ENCODE measurements around the gene PTPRK. TPM values are rescaled to one million over a fixed set of nuclear protein-coding genes. Genes with fewer than 3 reads are reported as not detected.

Gene PTPRK
- total and polyA plus RNA-seq, 10 of the 15 experiments (the other 5 are each of a cell fraction or from before 2014, with no cell fraction given) = 0.23 to 1.9 (median 0.55) TPM

DNA sequence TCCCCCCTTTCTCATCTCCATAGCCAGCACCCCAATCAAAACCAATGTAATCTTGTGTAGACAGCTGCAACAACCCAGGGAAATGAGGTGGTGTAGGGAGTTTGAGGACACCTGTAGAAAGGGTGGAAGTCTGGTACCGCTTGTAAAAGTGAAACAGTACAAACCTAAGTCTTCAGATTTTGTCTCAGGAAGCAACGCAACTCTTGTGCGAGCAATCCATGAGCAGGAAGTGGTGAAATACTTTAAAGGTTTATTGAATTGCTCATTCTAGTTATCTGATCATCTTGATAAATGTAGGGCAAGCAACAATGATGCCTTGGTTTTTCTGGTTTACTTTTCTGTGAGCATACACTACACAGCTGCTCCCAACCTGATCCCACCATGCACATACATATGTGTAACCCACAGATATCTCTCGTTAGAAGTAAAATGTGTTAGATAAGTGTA, 548.4 kb downstream of the PTPRK start:
- CTCF ChIA-PET = interaction anchor here (1.1 to 2.7 kb wide), 2 partner anchors 117 to 356 kb away, joined by 3 to 12 read pairs; no protein-coding TSS in a partner anchor
- Histone ChIP-seq H3K36me3 (ENCODE audit: control insufficient read depth in 2 of 2, insufficient read depth in 2 of 2, low read length in 1 of 2) (no peaks in the 10 kb centered on the region), H2AFZ (ENCODE audit: control insufficient read depth, low read depth, low read length) (no peak overlapping the region), H3K4me3 (no peak overlapping the region), H3K4me1 (ENCODE audit: control insufficient read depth, insufficient read depth, low read length) (no peaks in the 10 kb centered on the region), H4K20me1 (ENCODE audit: control insufficient read depth, insufficient read depth) (no peaks in the 10 kb centered on the region), H3K79me2 (ENCODE audit: control insufficient read depth, insufficient read depth, low read length) (no peaks in the 10 kb centered on the region), H3K9ac (ENCODE audit: control insufficient read depth, insufficient read depth, low read length) (no peak overlapping the region), H3K27me3 (replicated peaks in 1 of 2; ENCODE audit: control insufficient read depth in 2 of 2, insufficient read depth in 2 of 2, low read length in 1 of 2) (no peaks in the 10 kb centered on the region), H3K4me2 (ENCODE audit: control insufficient read depth, insufficient read depth) (no peak overlapping the region), H3K27ac (ENCODE audit: control insufficient read depth, insufficient read depth) (no peak overlapping the region), H3K9me3 (replicated peaks; ENCODE audit: control insufficient read depth, insufficient read depth, low read length) (no peaks in the 10 kb centered on the region)
- DNase-seq (ENCODE audit: low read depth, low spot score) (no peak), ATAC-seq (peak; percentile 78), FAIRE-seq (no peak)
- WGBS (ENCODE audit: insufficient coverage, insufficient replicate concordance, low lambda C conversion rate, missing lambda C conversion rate) = 19% methylated on average over 4 of the region's 4 CpGs
- in situ Hi-C loops (cut with MboI) = no loop called here
- SMC1A ChIA-PET (ENCODE audit: uncharacterized antibody, unreplicated experiment) = interaction anchor here (1.1 kb wide), 1 partner anchor 117 kb away, joined by 5 read pairs; no protein-coding TSS in a partner anchor
- RAD21 ChIA-PET (ENCODE audit: unreplicated experiment) = no interaction called here
- TF ChIP-seq YY1 (IDR thresholded peaks at IDR 0.05; ENCODE audit: low read depth, low read length) (no peak), RBBP5 (conservative IDR thresholded peaks at IDR 0.05) (no peak)
- POLR2A ChIA-PET = no interaction called here
- intact Hi-C loops (cut with micrococcal nuclease; ENCODE audit: unreplicated experiment) = no loop called here
- BruUV-seq (replicated peaks) = no TSS peak

DNA sequence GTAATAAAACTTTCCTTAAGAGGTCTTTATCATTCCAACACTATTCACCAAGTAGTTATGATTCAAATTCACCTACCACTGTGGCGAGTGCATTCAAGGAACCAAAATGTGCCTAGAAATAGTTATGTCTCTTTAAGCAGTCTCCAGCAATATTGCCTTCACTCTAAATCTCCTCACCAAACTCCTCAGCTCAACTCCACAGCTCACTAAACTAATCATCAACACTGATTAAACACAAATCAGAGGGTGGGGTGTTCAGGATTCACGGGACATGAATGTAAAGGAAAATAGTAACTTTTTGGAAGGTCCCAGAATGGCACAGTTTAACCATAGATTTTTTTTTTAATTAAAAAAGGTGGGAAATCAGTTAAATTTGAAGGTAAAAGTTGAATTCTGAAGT, 549.0 kb downstream of the PTPRK start:
- no peak overlapping the region for H3K4me3 ChIP-seq
- DNase-seq (ENCODE audit: low read depth, low spot score) (no peak), ATAC-seq (no peak), FAIRE-seq (no peak)
- no peaks in the 10 kb centered on the region for H3K36me3 ChIP-seq (ENCODE audit: control insufficient read depth in 2 of 2, insufficient read depth in 2 of 2, low read length in 1 of 2)
- RAD21 ChIA-PET (ENCODE audit: unreplicated experiment) = no interaction called here
- H3K27ac ChIP-seq (ENCODE audit: control insufficient read depth, insufficient read depth) = no peak overlapping the region
- in situ Hi-C loops (cut with MboI) (no loop called here), intact Hi-C loops (cut with micrococcal nuclease; ENCODE audit: unreplicated experiment) (no loop called here)
- TF ChIP-seq, protein P1, sequence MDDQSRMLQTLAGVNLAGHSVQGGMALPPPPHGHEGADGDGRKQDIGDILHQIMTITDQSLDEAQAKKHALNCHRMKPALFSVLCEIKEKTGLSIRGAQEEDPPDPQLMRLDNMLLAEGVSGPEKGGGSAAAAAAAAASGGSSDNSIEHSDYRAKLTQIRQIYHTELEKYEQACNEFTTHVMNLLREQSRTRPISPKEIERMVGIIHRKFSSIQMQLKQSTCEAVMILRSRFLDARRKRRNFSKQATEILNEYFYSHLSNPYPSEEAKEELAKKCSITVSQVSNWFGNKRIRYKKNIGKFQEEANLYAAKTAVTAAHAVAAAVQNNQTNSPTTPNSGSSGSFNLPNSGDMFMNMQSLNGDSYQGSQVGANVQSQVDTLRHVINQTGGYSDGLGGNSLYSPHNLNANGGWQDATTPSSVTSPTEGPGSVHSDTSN (IDR thresholded peaks at IDR 0.05; ENCODE audit: insufficient replicate concordance, low read depth, low read length) = no peak
- no peak for TF ChIP-seq CEBPB (IDR thresholded peaks at IDR 0.05; ENCODE audit: borderline replicate concordance in 1 of 2, low read depth in 2 of 2, low read length in 2 of 2)
- CTCF ChIA-PET = no interaction called here
- no peak overlapping the region for H3K4me2 ChIP-seq (ENCODE audit: control insufficient read depth, insufficient read depth)
- SMC1A ChIA-PET (ENCODE audit: uncharacterized antibody, unreplicated experiment) = no interaction called here
- no peaks in the 10 kb centered on the region for H3K27me3 ChIP-seq (replicated peaks in 1 of 2; ENCODE audit: control insufficient read depth in 2 of 2, insufficient read depth in 2 of 2, low read length in 1 of 2)
- H3K79me2 ChIP-seq (ENCODE audit: control insufficient read depth, insufficient read depth, low read length) = no peaks in the 10 kb centered on the region
- H3K9me3 ChIP-seq (replicated peaks; ENCODE audit: control insufficient read depth, insufficient read depth, low read length) = no peaks in the 10 kb centered on the region
- POLR2A ChIA-PET = no interaction called here
- no peaks in the 10 kb centered on the region for H3K4me1 ChIP-seq (ENCODE audit: control insufficient read depth, insufficient read depth, low read length)
- WGBS (ENCODE audit: insufficient coverage, insufficient replicate concordance, low lambda C conversion rate, missing lambda C conversion rate) = 24% methylated on average over 2 of the region's 2 CpGs
- H4K20me1 ChIP-seq (ENCODE audit: control insufficient read depth, insufficient read depth) = no peaks in the 10 kb centered on the region
- no peak overlapping the region for H3K9ac ChIP-seq (ENCODE audit: control insufficient read depth, insufficient read depth, low read length)
- BruUV-seq (replicated peaks) = no TSS peak
- H2AFZ ChIP-seq (ENCODE audit: control insufficient read depth, low read depth, low read length) = no peak overlapping the region

All from GM12878 (cell line).